Inflammatory macrophage (primary cell): Measurements from ENCODE around the gene C1orf210.
A peak's percentile ranks its signal among the peaks of the same experiment; 100 is the strongest.

Experiments
- DNase-seq, 2 donors: peaks; one replicate each; pipeline ENCODE4 v3.0.0-alpha.2; 2020 to 2022

Gene C1orf210

DNA sequence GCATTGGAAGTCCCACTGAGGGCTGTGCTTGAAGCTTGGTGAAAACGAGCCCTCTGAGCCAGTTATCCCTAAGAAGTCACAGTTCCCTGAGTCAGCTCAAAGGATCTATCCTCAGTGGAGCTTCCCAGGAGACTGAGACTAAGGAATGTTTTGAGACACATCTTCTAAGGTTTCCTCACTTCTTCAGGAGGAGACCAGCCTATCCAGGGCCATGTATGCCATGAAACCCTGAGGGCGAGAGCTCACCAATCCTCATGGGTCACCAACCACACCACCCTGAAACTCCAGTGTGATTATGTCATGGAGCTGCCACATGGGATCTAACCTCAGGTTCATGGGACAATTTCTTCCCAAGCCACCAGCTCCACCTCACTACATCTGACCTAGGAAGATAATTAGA is 7.8 kb upstream of the C1orf210 start:
- no peak for DNase-seq

DNA sequence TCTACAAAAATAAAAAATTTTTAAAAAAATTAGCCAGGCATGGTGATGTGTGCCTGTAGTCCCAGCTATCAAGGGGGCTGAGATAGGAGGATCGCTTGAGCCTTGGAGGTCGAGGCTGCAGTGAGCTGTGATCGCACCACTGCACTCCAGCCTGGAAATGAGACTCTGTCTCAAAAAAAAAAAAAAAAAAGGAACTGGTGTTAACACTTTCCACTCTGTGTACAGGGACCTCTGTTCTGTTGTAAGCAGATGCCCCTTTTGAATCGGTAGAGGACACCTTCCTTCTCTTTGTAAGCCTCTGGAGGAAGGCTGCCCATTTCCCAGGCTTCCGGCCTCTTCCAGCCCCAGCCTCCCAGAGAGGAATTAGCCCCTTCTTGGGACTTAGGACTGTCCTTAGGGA is 7.3 kb upstream of the C1orf210 start:
- DNase-seq, result no peak

DNA sequence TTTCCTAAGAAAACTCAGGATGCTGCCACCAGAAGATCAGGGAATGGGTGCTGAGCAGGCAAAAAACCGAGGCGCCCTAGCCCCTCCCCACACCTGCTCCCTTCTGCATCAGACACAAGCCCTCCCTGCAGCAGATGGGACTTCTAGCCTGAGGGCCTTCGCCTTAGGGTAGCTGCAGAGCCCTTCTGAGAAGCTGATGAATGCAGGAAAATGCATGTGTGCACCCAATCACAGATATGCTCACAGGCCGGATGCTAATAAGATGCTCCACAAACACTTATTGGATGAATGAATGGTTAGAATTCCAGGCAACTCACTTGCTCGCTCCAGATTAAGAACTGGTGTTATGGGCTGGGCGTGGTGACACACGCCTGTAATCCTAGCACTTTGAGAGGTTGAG is 6.8 kb upstream of the C1orf210 start:
- DNase-seq, result no peak

DNA sequence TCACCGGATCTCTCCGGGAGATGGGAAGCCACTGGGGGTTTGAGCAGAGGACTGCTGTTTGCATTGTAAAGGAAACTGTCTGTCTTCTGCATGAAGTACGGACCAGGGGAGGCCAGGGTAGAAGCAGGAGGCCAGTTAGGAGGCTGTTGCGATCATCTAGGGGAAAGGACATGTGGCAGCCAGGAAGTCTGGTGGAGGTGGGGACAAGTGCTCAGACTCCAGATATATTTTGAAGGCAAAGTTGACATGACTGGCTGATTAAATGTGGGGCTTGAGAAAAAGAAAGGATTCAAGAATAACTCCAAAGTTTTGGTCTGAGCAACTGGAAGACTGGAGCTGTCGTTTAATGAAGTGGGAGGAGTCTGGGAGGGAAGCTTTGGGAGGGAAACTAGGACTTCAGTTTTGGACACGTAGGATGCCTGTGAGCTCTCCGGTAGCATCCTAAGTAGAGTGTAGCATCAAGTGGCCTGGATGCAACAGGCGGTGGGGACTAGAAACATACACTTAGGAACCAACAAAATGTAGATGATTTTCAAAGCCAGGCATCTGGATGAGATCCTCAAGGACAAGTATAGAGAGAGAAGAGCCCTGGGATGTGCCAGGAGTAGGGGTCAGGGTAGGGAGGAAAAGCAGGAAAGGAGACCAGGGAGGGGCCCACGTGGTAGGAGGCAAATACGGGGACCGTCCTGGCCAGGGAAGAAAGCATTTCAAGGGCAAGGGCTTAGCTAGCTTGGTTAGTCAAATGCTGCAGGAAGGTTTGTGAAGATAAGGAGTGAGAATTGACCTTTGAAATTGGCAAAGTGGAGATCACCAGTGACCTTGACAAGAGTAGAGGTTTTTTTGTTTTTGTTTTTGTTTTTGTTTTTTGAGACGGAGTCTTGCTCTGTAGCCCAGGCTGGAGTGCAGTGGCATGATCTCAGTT is 3.7 kb upstream of the C1orf210 start:
- no peak for DNase-seq

DNA sequence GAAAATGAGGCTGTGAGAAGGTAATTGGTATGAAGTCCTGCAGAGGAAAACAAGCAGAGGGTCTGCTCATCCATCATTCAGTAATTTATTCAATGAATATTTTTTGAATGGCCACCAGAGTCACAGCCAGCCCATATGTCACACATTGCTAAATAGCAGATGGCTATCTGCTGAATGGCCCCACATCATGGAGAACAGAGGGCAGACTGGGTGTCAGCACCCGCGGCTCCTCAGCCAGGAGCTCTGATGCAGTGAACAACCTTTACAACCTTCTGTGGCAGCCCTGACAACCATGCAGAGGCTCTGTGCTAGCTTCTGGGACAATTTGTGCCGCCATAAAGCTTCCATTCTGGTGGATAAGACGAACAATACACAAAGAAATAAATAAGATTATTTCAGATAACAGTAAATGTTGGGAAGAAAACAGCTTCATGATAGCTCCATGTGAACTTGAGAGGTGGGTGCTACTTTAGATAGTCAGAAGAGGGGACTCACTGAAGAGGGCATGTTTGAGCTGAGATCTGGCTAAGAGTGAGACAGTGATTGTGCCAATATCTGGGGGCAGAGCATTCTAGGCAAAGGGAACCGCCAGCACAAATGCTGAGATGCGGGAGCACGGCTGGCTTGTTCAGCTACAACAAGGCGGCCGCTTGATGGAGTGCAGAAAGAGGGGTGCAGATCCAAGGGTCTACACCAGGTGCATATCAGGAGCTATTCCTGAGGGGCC is 2.8 kb upstream of the C1orf210 start:
- no peak for DNase-seq

DNA sequence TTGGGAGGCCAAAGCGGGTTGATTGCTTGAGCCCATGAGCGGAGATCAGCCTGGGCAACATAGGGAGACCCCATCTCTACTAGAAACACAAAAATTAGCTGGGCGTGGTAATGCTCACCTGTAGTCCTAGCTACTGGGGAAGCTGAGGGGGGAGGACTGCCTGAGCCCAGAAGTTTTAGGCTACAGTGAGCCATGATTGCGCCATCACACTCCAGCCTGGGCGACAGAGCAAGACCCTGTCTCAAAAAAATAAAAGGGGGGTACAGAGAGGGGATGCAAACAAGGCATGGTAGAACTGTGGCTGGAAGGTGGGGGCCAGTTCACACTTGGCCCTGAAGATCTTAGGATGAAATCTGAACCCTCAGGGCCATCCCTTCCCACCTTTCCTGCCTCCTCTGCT is 1.2 kb upstream of the C1orf210 start:
- no peak for DNase-seq

DNA sequence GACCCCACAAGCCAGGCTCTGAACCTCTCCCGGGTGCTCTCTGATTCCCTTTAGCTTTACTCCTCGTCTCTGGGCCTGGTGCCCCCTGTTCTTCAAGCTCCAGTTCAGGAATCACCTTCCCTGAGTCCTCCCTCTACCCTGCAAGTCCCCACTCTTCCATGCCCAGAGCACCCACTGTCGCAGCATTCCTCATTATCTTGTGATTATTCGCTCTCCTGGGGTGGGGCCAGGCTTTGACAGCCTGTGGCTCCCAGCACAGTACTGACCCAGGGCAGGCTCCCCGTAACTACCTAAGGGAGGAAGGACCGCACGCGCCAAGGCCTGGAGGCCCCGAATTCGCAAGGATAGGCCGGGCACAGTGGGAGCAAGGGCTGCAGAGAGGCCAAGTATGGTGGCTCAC is 734 bp upstream of the C1orf210 start:
- DNase-seq, result no peak

DNA sequence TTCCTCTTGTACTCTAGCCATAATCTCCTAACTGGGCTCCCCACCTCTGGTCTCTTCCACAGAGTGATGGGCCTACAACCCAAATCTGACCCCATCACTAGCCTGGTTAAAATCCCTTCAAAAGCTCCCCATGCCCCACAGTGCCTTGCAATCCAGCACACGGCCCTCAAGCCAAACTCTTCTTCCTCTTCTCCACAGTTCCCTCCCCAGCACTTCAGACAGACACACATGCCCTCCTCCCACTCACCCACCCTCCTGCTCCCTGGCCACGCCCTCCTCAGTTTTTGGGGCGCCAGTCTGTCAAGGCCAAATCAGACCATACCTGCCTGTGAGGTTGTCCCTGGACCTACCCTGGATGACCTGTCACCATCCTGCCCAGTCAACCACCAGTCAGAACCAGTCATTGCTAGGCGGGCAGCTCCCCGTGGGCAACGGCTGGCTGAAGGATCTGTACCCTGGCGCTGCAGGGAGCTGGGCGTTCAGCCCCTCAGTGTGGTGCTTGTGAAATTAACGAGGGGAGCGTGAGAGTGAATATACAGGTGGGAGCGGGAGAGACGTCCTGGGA is 753 bp downstream of the C1orf210 start:
- DNase-seq, result peak; percentile 19 to 58

DNA sequence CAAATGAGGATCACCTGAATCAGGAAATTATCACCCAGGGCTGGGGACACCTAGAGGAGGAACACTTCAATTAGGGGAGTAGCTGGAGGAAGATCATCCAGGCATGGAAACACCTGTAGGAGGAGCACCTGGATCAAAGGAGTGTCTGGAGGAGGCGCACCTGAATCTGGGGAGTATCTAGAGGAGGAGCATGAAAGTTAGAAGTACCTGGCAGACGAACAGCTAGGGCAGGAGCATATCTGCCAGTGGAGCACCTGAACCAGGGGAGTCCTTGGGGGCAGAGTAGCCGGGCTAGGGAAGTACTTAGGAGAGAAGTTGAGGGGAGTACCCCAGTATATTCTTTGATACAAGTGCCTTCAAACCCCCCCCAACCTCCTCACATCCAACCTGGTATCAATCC is 1.3 kb downstream of the C1orf210 start:
- DNase-seq, result no peak

DNA sequence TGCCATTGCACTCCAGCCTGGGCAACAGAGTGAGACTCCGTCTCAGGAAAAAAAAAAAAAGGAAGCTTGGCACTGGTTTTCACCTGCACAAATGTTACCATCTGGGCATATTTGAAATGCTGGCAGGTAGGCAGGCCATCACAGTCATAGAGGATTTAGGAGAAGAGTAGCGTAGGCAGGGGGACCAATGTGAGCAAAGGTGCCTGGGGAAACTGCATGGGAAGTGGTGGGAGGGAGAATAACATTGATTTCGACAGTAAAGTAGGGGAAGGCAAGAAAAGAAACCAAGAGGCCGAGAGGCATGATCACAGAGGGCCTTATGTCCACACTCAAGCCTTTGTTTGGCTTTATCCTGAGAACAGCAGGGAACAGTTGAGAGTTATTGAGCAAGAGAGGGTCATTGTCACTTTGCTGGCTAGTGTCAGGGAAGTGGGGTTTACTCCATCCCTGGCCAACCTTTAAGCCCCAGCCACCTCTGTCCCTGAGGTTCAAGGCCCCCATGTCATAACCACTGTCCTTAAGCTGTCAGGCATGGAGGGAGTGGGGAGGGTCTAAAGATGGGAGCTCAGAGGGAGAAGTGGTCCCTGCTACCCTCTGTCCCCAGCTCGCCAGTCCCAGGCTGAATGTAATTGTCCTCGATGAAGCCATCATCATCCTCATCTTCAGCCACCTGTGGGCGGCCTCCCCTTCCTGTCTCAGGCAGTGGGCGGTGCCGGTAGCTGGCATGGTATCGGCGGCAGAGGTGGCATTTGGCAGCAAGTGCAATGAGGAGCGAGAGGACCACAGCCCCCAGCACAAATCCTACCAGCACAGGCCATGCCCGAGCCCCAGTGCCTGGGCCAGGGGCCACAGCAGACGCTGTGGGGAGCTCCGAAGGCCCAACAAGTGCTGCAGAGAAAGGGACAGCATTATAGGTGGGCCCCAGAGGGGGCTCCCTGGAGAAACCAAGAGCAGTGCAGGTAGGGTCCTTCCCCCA is 2.9 kb downstream of the C1orf210 start:
- DNase-seq, result peak; percentile 7 to 34

DNA sequence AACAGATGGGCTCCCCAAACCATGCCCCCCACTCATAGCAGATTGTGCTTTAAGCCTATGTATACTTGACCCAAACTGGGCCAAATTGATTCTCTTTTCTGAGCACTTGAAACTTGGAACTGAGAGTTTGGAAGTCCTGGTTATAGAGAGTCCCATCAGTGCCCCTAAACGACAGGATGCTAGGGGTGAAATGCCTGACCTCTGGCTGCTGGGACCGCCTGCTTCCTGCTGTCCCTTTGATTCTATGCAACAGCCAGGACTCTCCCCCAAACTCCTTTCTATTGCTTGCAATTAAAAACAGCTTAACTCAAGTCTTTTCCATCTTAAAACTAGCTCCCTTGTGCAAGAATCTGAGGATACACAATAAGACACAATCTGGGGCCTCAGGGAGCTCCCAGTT is 4.7 kb downstream of the C1orf210 start:
- no peak for DNase-seq

DNA sequence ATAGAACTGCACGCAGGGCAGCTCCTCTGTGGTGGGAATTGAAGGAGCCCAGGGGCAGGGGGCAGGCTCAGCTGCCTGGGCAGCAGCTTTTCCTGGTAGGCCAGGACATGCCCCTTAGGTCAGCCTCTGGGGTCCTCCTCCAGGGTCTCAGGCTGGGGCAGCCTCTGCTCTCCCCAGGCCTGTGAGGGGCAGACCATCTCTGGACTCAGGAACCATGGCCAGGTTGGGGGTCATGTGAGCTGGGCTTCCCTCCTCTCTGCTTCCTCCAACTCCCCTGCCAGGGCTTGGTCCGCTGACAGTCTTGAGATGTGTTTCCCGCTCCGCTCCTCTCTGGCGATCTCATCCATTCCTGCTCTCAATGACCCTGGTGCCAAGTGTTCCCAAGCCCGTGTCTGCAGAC is 5.7 kb downstream of the C1orf210 start:
- DNase-seq, result no peak

DNA sequence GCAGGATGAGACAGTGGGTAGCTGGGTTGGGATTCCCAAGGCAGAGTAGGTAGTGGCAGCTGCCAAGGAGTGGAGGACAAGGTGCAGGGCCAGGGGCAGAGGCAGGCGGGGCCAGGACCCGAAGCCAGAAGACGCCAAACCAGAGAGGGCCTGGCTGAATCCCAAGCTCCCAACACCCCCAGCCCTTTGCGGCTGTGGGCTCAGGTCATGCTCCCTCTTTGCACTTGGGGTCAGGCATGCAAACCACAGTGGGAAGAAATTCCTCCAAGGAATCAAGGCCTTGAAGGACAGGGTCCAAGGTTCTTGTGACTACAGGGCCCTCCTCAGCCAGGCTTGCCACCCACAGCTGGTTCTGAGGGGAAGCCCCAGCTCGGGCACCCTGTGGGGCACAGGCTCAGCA is 6.2 kb downstream of the C1orf210 start:
- DNase-seq, result no peak

DNA sequence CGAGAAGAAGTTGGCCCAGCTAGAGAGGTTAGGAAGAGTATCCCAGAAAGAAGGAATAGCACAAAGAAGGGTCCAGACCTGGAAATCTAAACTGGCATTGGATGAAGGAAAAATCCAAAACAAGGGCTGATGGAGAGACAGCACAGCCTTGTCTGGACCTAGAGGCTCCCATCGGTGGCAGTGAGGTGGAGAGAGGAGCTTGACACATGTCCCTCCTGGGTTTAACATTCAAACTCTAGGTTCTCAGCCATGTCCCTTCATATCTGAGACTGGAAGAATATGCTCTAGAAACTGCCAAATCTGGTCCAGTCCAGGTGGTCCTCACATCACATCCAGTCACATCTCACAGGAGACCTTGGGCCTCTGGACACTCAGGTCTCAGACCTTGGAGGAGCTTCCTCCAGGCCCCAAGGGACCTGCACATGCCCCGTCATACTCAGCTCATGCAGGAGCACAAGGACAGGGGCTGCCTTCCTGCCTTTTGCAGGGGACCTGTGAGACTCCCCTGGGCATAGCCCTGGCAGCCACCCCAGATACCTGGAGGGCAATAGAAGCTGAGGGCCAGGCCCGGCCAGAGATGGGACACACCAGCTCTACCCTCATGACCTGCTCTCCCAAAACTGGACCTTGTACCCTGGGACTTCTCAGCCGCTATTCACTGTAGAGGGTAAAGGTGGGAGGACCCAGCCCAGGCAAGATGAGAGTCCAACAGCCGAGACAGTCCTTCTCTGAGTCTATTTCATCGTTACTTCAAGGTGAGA is 8.1 kb downstream of the C1orf210 start:
- no peak for DNase-seq

DNA sequence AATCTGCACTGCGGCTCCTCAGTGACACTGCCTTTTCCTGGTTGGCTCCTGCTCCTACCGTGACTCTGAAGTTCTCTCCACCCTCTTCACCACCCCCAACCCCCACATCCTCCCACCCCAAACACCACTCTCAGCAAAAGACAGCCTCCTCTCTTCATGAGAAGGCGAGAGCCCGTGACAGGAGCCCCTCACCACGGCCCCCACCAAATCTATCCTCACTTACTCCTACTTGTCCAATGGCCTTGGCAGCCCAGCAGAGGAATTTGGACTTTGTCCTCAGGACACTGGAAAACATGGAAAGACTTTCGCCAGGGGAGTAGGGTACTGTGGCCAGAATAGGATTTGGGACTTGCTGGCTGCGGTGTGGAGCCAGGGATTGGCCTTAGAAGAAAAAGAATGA is 8.7 kb downstream of the C1orf210 start:
- no peak for DNase-seq

DNA sequence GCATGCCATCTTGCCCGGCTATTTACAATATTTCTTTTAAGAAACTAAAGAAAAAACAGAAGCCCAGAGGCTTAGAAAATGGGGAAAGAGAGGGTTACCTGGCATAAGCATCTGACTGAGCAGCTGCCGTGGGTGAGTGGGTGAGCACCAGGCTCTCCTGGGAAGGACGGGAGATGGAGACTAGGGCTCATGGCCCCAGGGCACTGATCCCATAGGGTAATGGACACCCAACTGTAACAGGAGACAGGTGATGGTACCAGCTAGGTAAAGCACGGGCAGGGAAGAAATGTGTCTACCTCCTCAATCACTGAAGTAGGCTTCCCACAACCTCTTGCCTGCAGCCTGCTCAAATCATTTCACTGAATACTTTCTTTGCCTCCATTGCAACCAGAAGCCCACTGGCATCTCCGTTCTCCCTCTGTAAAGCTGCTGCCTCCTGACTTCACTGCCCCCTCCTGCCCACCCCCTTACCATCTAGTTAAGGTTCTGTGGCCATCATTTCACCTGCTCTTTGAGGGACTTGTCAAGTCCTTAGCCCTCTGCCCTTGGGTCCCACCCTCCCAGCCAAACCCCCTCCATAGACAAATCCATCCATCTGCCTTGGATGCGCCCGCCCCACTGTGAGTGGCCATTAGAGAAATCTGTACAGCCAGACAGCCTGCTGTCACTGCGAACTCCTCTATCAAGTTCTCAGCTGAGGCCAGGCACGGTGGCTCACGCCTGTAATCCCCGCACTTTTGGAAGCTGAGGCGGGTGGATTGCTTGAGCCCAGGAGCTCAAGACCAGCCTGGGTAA is 9.4 kb downstream of the C1orf210 start:
- no peak for DNase-seq

DNA sequence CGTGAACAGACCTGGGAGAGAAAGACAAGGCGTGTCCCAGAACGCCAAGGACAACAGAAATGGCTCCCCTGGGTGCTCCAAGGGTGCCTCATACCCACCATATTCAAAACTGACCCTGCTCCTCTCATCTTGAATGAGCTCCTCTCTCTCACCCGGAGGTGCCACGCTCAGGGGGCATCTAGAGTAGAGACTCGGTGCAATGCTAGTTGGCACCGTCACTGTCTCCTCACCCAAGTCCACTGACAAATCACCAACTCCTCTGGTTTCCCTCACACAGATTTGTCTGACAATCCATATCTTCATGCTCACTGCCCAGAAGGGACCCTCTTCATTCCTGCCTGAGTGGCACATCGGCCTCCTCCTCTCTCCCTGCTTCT is 10.6 kb downstream of the C1orf210 start:
- DNase-seq, result no peak

DNA sequence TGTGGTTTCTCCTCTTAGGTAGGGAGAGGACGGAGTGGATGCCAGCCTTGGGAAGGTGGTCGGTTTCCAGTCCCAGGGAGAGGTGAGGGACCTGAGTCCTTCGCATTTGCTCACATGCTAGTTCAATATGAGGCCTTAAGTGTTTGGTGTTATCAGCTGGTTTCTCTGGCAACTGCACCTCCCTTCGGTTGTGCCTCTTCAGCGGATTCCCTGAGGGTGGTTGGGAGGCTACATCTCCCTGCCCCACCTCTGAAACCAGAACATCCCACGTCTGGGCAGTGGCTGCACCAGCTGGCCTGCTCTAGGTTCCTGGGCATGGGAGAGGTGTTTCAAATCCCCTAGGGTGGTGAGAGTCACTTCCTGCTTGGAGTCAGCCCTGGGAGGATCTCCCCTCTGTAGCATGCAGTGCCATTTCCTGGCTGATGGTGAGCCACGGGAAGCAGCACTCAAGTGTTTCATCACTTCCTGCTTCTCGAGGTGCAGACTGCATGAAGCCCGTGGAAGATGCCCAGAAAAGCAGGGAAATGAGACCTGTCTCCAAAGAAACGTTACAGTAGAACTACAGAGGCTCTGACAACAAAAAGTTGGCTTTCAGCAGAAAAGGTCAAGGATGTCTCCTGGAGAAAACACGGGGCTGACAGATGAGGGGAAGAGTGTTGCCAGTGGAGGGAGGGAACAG is 11.1 kb downstream of the C1orf210 start:
- peak; percentile 43 to 60 for DNase-seq

DNA sequence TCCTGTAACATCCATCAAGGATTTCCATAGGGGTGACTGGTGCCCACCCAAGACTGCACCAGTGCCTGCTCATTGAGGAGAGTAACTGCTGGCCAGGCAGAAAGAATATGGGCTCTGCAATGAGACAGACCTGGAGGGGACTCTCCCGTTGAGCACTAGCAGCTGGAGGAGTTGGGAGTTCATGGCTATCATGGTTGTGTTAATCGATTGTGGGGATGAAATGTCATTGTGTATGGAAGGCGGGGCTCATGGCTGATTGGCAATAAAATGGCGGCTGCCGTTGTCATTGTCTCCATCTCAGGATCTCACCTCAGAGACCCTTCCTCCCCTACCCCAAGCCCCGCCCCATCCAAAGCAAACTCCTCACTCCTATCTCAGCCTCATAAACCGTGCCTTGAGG is 11.7 kb downstream of the C1orf210 start:
- no peak for DNase-seq
